NCI-H1092 treated with DMSO at 0.1 percent for 48 hours (cell line): ENCODE results near the gene NT5E.

Experiments
- DNase-seq: peaks from one replicate; lab custom pipeline; 2025; lab: John Stamatoyannopoulos, UW

The NT5E gene

GRCh38 chr6:85421972-85422371 lies 27.9 kb upstream of the NT5E start:
- DNase-seq: no peak

GRCh38 chr6:85422996-85423395 lies 26.9 kb upstream of the NT5E start:
- DNase-seq: no peak

- no peak for DNase-seq
These were observed 24.9 kb upstream of the NT5E start for GRCh38 chr6:85424981-85425380.

DNA sequence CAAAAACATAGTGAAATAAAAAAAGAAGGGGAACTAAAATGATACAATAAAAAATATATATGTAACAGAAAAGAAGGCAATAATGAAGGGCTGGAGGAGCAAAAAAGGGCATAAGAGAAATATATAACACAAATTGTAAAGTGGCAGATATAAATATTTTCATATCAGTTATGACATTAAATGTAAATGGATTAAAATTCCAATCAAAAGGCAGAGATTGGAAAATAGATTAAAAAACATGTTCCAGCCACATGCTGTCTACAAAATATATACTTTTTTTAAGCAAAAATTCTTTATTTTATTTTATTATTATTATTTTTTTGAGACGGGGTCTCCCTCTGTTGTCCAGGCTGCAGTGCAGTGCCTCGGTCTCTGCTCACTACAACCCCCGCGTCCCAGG lies 23.9 kb upstream of the NT5E start:
- no peak for DNase-seq

- DNase-seq: no peak
These were observed 21.4 kb upstream of the NT5E start for GRCh38 chr6:85428486-85428885.

DNA sequence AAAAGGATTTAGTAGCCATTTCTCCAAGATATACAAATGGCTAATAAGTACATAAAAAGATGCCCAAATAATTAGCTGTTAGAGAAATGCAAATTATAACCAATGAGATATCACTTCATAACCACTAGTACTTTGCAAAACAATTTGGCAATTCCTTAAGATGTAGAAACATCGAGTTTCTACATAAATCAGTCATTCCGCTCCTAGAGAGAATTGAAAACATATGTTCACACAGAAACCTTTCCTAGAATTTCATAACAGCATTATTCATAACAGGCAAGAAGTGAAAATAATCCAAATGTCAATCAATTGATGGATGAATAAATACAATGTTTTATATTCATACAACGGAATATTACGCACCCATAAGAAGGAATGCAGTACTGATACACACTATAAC lies 20.5 kb upstream of the NT5E start:
- no peak for DNase-seq

- DNase-seq: no peak
These were observed 18.6 kb upstream of the NT5E start for GRCh38 chr6:85431271-85431670.

DNA sequence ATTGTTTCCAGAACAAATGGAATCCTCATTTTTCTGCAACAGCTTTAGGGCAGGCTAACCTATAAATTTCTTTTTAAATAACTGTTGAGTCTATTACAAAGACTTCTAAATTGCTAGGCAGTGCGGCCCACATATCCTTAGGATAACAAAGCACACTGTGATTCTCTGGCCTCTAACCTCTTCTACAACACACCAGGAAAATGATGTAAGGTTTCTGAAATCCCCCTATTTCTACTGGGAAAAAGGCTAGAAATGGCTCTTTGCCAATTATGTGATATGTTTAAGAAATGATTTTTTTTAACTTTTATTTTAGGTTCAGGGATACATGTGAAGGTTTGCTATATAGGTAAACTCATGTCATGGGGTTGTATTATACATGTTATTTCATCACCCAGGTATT lies 17.3 kb upstream of the NT5E start:
- no peak for DNase-seq

GRCh38 chr6:85435851-85436250 lies 14.0 kb upstream of the NT5E start:
- DNase-seq: no peak

DNA sequence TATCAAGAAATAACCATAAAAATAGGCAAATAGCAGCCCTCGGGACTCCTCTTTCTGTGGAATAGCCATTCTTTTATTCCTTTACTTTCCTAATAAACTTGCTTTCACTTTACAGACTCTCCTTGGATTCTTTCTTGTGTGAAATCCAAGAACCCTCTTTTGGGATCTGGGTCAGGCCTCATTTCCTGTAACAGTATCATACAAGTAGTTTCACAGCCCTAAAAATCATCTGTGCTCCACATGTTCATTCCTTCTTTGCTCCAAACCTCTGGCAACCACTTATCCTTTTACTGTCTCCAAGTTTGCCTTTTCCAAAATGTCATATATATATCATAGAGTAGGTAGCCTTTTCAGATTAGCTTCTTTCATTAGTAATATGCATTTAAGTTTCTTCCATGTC lies 13.5 kb upstream of the NT5E start:
- no peak for DNase-seq

GRCh38 chr6:85436939-85437495 lies 12.9 kb upstream of the NT5E start:
- no peak for DNase-seq

DNA sequence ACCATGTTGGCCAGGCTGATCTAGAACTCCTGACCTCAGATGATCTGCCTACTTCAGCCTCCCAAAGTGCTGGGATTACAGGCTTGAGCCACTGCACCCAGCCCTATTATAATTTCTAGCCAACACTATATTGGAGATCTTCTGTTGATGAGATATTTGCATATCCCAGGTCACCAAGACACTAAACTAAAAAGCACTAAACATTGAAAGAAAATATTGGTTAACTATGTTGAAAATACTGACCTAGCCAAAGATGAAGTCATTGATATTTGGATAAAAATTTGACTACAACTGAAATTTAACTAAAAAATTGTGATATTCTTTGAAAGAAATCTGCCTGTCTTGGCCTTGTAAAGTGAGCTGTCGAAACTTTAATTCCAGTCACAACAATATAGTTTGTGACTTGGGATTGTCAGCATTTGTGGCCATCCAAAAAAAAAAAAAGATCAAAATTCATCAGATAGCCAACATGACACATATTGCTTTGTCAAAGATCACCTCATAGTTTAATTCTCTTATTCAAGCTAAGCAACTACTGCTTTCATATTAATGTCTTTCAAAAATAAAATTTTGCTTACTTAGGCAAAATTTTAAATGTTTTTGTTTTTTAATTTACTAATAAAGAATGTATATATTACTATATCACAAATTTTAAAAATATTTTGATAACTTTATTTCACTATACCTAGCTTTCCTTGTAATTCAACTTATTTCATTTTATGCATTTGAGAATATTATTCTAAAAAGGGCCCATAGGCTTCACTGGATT lies 6.3 kb upstream of the NT5E start:
- DNase-seq: no peak

GRCh38 chr6:85449388-85449817 lies 480 bp upstream of the NT5E start:
- no peak for DNase-seq

DNA sequence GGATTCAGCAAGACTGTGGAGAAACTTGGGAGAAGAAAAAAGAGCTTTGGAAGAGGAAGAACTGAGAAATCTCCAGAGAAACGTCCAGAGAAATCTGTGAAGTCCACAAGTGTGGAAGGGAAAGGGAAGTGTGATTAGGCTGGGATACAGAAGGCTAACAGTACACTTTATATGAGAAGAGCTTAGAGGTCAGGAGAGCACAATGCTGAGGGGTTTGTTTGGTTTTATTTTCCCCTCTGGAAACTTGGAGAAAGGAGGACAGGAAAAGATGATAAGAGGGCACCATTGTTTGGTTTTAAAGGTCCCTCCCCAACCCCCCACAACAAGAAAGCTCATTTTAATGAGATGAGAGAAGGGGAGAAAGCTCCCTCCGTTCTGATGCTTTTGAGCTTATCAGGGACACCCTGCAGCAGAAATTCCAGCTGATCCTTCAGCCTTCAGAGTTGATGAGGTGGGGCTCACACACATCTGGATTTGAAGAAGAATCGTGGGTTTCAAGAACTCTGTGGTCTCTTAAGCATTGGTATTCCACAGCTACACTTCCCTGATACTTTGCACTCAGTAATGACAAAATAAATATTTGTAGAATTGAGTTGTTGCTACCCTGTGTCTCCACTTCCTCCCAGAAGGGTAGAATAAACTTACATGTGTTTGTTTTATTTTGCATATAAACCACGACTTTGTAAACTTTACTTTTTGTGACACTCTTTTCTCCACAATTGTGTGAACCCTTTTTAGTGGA lies 1.9 kb downstream of the NT5E start:
- no peak for DNase-seq

DNA sequence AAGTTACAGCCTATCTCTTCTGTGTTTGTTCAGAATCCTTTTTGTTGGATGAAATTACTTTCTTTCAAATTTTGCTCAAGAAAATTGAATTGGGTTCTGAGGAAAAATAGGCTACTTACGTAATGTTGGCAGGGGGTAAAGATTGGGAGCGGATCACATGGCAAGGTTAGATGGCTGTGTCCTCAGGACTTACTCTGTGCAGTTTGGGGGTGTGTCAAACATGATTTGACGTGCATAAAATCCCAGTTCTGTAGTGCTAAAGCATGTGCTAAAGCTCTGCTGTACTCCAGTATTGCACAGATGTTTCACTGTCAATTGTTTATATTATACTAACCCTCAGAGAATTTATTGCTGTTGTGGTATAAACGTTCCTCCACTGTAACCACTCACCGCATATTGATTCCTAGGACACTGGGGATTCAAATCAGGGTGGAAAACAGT lies 2.6 kb downstream of the NT5E start:
- no peak for DNase-seq

DNA sequence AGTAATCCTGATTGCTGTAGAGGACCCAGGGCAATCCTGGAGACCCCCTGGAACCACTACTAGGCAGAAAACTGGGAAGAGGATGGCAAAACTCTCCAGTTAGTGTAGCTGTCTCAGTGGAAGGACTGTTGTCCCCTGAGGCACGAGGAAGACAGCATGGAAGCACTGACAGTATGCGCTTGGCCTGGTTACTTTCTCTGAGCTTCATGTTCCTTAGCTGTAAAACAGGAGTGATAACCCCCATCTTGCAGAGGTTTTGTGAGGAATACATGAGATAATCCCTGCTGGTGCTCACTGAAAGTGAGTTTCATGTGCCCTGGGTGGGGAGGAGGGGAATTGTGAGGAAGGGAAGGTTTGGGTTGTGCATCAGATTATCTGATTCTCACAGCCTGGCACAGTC lies 3.2 kb downstream of the NT5E start:
- DNase-seq: no peak

DNA sequence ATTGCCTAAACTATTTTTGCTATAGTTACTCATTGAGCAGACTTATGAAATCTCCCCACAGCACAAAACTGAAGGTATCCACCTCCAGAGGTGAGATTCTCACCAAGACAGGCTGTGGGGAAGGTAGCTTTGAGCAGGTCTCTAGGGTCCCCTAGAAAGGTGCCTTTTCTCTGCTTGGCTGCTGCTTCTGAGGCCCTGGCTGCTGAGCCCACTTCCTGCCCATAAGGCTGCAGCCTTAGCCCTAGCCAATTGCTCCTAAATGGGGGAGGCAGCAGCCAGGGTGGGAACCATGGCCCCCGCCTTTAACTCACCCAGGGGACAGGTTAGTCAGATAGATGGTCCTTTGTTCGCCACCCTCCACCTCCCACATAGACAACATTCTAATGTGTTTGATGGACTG lies 3.6 kb downstream of the NT5E start:
- DNase-seq: no peak

- no peak for DNase-seq
These were observed 5.7 kb downstream of the NT5E start for GRCh38 chr6:85455471-85456026.

GRCh38 chr6:85456782-85457181 lies 6.9 kb downstream of the NT5E start:
- no peak for DNase-seq

GRCh38 chr6:85458184-85458583 lies 8.3 kb downstream of the NT5E start:
- DNase-seq: no peak

DNA sequence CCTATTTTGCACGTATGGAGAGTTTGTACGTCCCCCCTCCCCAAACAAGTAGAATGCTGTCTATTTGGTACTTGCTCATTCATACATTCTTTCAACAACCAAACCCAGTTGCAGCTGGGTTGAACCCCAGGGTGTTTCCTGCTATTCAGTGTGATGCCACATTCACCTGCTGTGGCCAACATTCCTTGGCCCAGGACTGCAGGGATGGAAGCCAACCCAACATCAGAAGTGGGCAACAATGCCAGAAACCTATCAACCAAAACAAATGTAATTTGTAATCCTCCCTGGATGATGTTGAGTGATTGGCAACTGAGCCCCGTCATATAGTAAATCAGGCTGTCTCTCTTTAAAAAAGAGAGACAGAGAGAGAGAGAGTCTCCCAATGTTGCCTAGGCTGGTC lies 8.9 kb downstream of the NT5E start:
- no peak for DNase-seq

DNA sequence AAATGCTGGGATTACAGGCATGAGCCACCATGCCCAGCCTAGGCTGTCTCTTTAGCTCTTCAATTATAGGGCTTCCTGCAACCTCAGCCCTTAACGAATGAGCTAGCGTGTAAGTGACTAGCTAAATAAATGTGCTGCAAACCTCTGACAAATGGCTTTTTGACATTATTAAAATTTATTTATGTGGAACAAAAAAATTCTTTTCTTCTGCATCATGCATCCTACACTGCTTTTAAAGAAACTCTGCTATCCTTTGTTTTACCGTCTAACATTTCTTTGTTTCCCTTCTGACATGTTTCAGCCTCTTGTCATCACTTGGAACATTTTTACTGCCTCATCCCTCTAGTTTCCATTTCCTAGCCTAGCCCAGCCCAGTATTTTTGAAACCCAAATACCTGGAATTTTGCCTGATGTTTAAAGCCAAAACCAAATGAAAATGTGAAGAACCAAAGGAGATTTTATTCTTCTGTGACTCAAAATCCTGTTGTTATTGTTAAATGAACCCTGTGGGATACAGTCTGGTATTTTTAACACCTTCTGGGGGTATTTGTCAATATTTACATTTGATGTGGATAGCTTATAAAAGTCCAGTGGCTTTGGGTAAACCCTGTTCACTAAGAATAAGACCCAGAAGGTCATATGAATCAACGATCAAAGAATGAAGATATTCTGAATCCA lies 9.5 kb downstream of the NT5E start:
- no peak for DNase-seq
